Esophagus squamous epithelium (tissue), 5 donors: ENCODE results near the gene PDGFB. TPM values are rescaled to one million over a fixed set of nuclear protein-coding genes. Genes with fewer than 3 reads are reported as not detected.

Experiments used
- DNase-seq: peaks from one replicate; lab custom pipeline; 2025; lab: John Stamatoyannopoulos, UW
- H3K27ac ChIP-seq, 4 donors: fragments of 200-600 bp; sonication (generic); one replicate each; pipeline ENCODE4 v1.5.1; 2016 to 2019; ENCODE audit warnings: mild to moderate bottlenecking in 1 of 4
- H3K27me3 ChIP-seq, 4 donors: fragments of 200-600 bp; sonication (generic); 1 replicate in 3 of 4; 2 replicates in 1 of 4; pipeline versions ENCODE4 v1.5.1 to v1.6.0; 2017 to 2021; ENCODE audit warnings: antibody characterized with exemption in 1 of 4
- H3K36me3 ChIP-seq, 3 donors: fragments of 200-600 bp; sonication (generic); one replicate each; pipeline ENCODE4 v1.5.1; 2016 to 2019
- H3K4me1 ChIP-seq, 3 donors: fragments of 200-600 bp; sonication (generic); one replicate each; pipeline ENCODE4 v1.5.1; 2017 to 2019
- H3K4me3 ChIP-seq, 4 donors: fragments of 200-600 bp; sonication (generic); 1 replicate in 3 of 4; 2 replicates in 1 of 4; pipeline ENCODE4 v1.5.1; 2016 to 2019; ENCODE audit warnings: mild to moderate bottlenecking in 2 of 4, moderate library complexity in 1 of 4
- H3K9me3 ChIP-seq, 3 donors: fragments of 200-600 bp; sonication (generic); one replicate each; pipeline ENCODE4 v1.5.1; 2016 to 2019
- CTCF ChIP-seq, 6 experiments: fragments of 450-650 bp in 4 of 6; fragments of 200-600 bp in 2 of 6; sonication (generic) in 2 of 6; IDR thresholded peaks; one replicate each; pipeline ENCODE4 v1.5.1; 2016 to 2019; ENCODE audit warnings: antibody characterized with exemption in 6 of 6, mild to moderate bottlenecking in 4 of 6, moderate library complexity in 4 of 6
- POLR2A ChIP-seq, 4 donors: fragments of 450-650 bp; IDR thresholded peaks; one replicate each; pipeline ENCODE4 v1.6.1; 2017; ENCODE audit warnings: antibody characterized with exemption in 4 of 4, mild to moderate bottlenecking in 4 of 4, moderate library complexity in 3 of 4
- WGBS, 2 donors: methylation state at CpG; one replicate each; pipeline ENCODE4 v1.1.5; 2018; 5-methylcytosine and 5-hydroxymethylcytosine counted together
- intact Hi-C: fragments of 100-400 bp; cut with DNase I; formaldehyde crosslinking; loops from one replicate; pipeline ENCODE4 v1.15.0; 2022
- total RNA-seq, 4 donors: library from RNA; depleted of rRNA; stranded (reverse); fragments of >200 nt; gene quantifications; one replicate each; pipeline ENCODE4 v1.1.0, GENCODE V29; 2016
- donor health status: DM: yes; HTN: yes; CAD: no.

The PDGFB gene
- total RNA-seq, 4 donors from 2014 or later: 1.2 to 6.3 (median 3.7) TPM

- Histone ChIP-seq H3K4me3 (no peak overlapping the region), H3K36me3 (no peaks in the 10 kb centered on the region), H3K27ac (peak overlapping the region; percentile 32 to 81 (median 70)), H3K4me1 (peaks cover 20 to 76% (median 41%) of the 10 kb centered on the region in 3 donors), H3K27me3 (no peaks in the 10 kb centered on the region), H3K9me3 (peaks cover 0 to 4% (median 0%) of the 10 kb centered on the region in 3 donors)
- no peak for TF ChIP-seq POLR2A (IDR thresholded peaks at IDR 0.05)
- TF ChIP-seq CTCF (IDR thresholded peaks at IDR 0.05): no peak
- intact Hi-C loops: no loop called here
- 74% methylated on average over 7 of the region's 14 CpGs; no CpG with 5 or more reads in 1 of the 2 donors for WGBS, 2 donors
- DNase-seq: no peak
Measured at GRCh38 chr22:39176714-39177455, 67.9 kb downstream of the PDGFB start.

GRCh38 chr22:39176143-39176713, 68.6 kb downstream of the PDGFB start:
- intact Hi-C loops: no loop called here
- Histone ChIP-seq H3K27me3 (no peaks in the 10 kb centered on the region), H3K4me1 (peaks cover 22 to 83% (median 44%) of the 10 kb centered on the region in 3 donors), H3K4me3 (no peak overlapping the region), H3K9me3 (no peaks in the 10 kb centered on the region), H3K36me3 (no peaks in the 10 kb centered on the region), H3K27ac (peak overlapping the region; percentile 50 to 81 (median 70))
- no peak for DNase-seq
- TF ChIP-seq POLR2A (IDR thresholded peaks at IDR 0.05) (no peak), CTCF (IDR thresholded peaks at IDR 0.05) (no peak)
- 18 to 52% methylated on average over 4 to 12 of the region's 23 CpGs for WGBS, 2 donors

- Histone ChIP-seq H3K36me3 (no peaks in the 10 kb centered on the region), H3K9me3 (no peaks in the 10 kb centered on the region), H3K4me3 (no peak overlapping the region), H3K4me1 (peaks cover 26 to 90% (median 48%) of the 10 kb centered on the region in 3 donors), H3K27ac (peak overlapping the region; percentile 50 to 81 (median 70)), H3K27me3 (no peaks in the 10 kb centered on the region)
- 70 to 84% methylated on average over 2 to 7 of the region's 18 CpGs for WGBS, 2 donors
- intact Hi-C loops: no loop called here
- DNase-seq: no peak
- TF ChIP-seq POLR2A (IDR thresholded peaks at IDR 0.05): no peak
Measured at GRCh38 chr22:39175353-39176142, 69.2 kb downstream of the PDGFB start.

GRCh38 chr22:39174498-39175352, 70.1 kb downstream of the PDGFB start:
- H3K9me3 ChIP-seq: no peaks in the 10 kb centered on the region
- H3K36me3 ChIP-seq: no peaks in the 10 kb centered on the region
- H3K27me3 ChIP-seq: peaks cover 0 to 5% (median 0%) of the 10 kb centered on the region in 4 donors
- peak overlapping the region in 1 of 4 donors; percentile 9 for H3K4me3 ChIP-seq
- peaks cover 26 to 90% (median 48%) of the 10 kb centered on the region in 3 donors for H3K4me1 ChIP-seq
- DNase-seq: no peak
- 15 to 29% methylated on average over 14 to 18 of the region's 22 CpGs for WGBS, 2 donors
- intact Hi-C loops: no loop called here
- TF ChIP-seq CTCF (IDR thresholded peaks at IDR 0.05): no peak
- TF ChIP-seq POLR2A (IDR thresholded peaks at IDR 0.05): no peak
- peak overlapping the region; percentile 50 to 81 (median 70) for H3K27ac ChIP-seq
